ENCODE data around the gene FBXO21.

DNA sequence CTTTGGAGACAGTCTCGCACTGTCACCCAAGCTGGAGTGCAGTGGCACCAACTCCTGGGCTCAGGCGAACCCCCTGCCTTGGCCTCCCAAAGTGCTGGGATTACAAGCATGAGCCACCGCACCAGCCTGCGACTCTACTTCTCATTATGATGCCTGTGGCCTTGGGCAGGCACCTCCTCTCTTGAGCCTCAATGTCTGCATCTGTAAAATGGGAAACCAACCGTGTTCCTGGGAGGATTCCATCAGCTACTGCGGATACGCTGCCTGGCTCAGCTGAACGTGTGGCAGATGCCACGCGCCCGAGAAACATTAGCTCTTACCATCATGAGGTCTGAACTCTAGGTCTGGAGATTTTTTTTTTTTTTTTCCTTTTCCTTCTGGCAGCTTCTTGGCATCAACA, 96.8 kb downstream of the FBXO21 start:
- TF ChIP-seq, protein P1, sequence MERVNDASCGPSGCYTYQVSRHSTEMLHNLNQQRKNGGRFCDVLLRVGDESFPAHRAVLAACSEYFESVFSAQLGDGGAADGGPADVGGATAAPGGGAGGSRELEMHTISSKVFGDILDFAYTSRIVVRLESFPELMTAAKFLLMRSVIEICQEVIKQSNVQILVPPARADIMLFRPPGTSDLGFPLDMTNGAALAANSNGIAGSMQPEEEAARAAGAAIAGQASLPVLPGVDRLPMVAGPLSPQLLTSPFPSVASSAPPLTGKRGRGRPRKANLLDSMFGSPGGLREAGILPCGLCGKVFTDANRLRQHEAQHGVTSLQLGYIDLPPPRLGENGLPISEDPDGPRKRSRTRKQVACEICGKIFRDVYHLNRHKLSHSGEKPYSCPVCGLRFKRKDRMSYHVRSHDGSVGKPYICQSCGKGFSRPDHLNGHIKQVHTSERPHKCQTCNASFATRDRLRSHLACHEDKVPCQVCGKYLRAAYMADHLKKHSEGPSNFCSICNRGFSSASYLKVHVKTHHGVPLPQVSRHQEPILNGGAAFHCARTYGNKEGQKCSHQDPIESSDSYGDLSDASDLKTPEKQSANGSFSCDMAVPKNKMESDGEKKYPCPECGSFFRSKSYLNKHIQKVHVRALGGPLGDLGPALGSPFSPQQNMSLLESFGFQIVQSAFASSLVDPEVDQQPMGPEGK (CRISPR knock-in tag; IDR thresholded peaks at IDR 0.05; ENCODE audit: borderline replicate concordance), result no peak
- no peak for TF ChIP-seq ZFP30 (CRISPR knock-in tag; IDR thresholded peaks at IDR 0.05)
- no peak for TF ChIP-seq ZFP3 (CRISPR knock-in tag; IDR thresholded peaks at IDR 0.05)
- TF ChIP-seq RARB (CRISPR knock-in tag; IDR thresholded peaks at IDR 0.05), result no peak
- no peak for TF ChIP-seq PPARA (CRISPR knock-in tag; IDR thresholded peaks at IDR 0.05; ENCODE audit: borderline replicate concordance)
- no peak for TF ChIP-seq ARNTL (CRISPR knock-in tag; IDR thresholded peaks at IDR 0.05; ENCODE audit: borderline replicate concordance, low read depth)
- TF ChIP-seq CSDC2 (CRISPR knock-in tag; IDR thresholded peaks at IDR 0.05), result no peak
- no peak for TF ChIP-seq ZC3H10 (CRISPR knock-in tag; IDR thresholded peaks at IDR 0.05)
- TF ChIP-seq, protein P2, sequence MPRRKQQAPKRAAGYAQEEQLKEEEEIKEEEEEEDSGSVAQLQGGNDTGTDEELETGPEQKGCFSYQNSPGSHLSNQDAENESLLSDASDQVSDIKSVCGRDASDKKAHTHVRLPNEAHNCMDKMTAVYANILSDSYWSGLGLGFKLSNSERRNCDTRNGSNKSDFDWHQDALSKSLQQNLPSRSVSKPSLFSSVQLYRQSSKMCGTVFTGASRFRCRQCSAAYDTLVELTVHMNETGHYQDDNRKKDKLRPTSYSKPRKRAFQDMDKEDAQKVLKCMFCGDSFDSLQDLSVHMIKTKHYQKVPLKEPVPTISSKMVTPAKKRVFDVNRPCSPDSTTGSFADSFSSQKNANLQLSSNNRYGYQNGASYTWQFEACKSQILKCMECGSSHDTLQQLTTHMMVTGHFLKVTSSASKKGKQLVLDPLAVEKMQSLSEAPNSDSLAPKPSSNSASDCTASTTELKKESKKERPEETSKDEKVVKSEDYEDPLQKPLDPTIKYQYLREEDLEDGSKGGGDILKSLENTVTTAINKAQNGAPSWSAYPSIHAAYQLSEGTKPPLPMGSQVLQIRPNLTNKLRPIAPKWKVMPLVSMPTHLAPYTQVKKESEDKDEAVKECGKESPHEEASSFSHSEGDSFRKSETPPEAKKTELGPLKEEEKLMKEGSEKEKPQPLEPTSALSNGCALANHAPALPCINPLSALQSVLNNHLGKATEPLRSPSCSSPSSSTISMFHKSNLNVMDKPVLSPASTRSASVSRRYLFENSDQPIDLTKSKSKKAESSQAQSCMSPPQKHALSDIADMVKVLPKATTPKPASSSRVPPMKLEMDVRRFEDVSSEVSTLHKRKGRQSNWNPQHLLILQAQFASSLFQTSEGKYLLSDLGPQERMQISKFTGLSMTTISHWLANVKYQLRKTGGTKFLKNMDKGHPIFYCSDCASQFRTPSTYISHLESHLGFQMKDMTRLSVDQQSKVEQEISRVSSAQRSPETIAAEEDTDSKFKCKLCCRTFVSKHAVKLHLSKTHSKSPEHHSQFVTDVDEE (CRISPR knock-in tag; IDR thresholded peaks at IDR 0.05), result no peak
- TF ChIP-seq, protein P3, sequence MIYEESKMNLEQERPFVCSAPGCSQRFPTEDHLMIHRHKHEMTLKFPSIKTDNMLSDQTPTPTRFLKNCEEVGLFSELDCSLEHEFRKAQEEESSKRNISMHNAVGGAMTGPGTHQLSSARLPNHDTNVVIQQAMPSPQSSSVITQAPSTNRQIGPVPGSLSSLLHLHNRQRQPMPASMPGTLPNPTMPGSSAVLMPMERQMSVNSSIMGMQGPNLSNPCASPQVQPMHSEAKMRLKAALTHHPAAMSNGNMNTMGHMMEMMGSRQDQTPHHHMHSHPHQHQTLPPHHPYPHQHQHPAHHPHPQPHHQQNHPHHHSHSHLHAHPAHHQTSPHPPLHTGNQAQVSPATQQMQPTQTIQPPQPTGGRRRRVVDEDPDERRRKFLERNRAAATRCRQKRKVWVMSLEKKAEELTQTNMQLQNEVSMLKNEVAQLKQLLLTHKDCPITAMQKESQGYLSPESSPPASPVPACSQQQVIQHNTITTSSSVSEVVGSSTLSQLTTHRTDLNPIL (CRISPR knock-in tag; IDR thresholded peaks at IDR 0.05; ENCODE audit: low read depth), result no peak

Measured in SK-N-SH treated with all-trans-retinoic acid at 6 μM for 48 hours (cell line).